Dendritic cell treated with granulocyte-macrophage colony-stimulating factor and Interleukin-4, amounts not matched to agents 40 ng/mL and 50 ng/mL, for 4 days (primary cell): ENCODE results near the gene DHX30.
A peak's percentile ranks its signal among the peaks of the same experiment; 100 is the strongest.
"Not testable (repeated sequence)": the region's sequence is repeated elsewhere in the genome, so short reads cannot be mapped to it uniquely, and the experiment has no call there.

Experiments used
- H3K27ac Mint-ChIP-seq: one replicate; pipeline ENCODE4 v1.8.0; 2022; ENCODE audit warnings: mild to moderate bottlenecking, mixed read lengths
- H3K27me3 Mint-ChIP-seq: one replicate; pipeline ENCODE4 v1.8.0; 2022; ENCODE audit warnings: mild to moderate bottlenecking, mixed read lengths
- H3K36me3 Mint-ChIP-seq: one replicate; pipeline ENCODE4 v1.8.0; 2022; ENCODE audit warnings: low read depth, mixed read lengths
- H3K4me1 Mint-ChIP-seq: one replicate; pipeline ENCODE4 v1.8.0; 2022; ENCODE audit warnings: low read depth, mixed read lengths
- H3K4me3 Mint-ChIP-seq: one replicate; pipeline ENCODE4 v1.8.0; 2022; ENCODE audit warnings: mild to moderate bottlenecking, moderate library complexity, mixed read lengths
- H3K9me3 Mint-ChIP-seq: one replicate; pipeline ENCODE4 v1.8.0; 2022; ENCODE audit warnings: mixed read lengths
- intact Hi-C: fragments of 100-400 bp; cut with micrococcal nuclease; formaldehyde crosslinking; loops from one replicate; pipeline ENCODE4 v1.15.0; 2022

Gene DHX30

GRCh38 chr3:47783673-47784072, 19.3 kb upstream of the DHX30 start:
- no peaks in the 10 kb centered on the region for H3K27me3 Mint-ChIP-seq
- intact Hi-C loops = loop anchor here (10.0 kb wide), 1 partner anchor 399 kb away; the partner anchor contains the start of gene PTPN23
- no peak overlapping the region for H3K27ac Mint-ChIP-seq
- H3K36me3 Mint-ChIP-seq = peaks cover 8% of the 10 kb centered on the region
- H3K4me1 Mint-ChIP-seq = peaks cover 10% of the 10 kb centered on the region
- H3K4me3 Mint-ChIP-seq = no peak overlapping the region
- H3K9me3 Mint-ChIP-seq = no peaks in the 10 kb centered on the region

- intact Hi-C loops = no loop called here
- H3K9me3 Mint-ChIP-seq = peaks cover 8% of the 10 kb centered on the region
- no peaks in the 10 kb centered on the region for H3K36me3 Mint-ChIP-seq
- no peaks in the 10 kb centered on the region for H3K27me3 Mint-ChIP-seq
- H3K4me1 Mint-ChIP-seq = peaks cover 5% of the 10 kb centered on the region
- H3K27ac Mint-ChIP-seq = no peak overlapping the region
- H3K4me3 Mint-ChIP-seq = no peak overlapping the region
Observed at GRCh38 chr3:47791193-47791855, 11.6 kb upstream of the DHX30 start.

- no peak overlapping the region for H3K4me3 Mint-ChIP-seq
- intact Hi-C loops = no loop called here
Observed at GRCh38 chr3:47792699-47793098, 10.2 kb upstream of the DHX30 start.

GRCh38 chr3:47794544-47794943, 8.4 kb upstream of the DHX30 start:
- H3K4me1 Mint-ChIP-seq = no peaks in the 10 kb centered on the region
- no peak overlapping the region for H3K27ac Mint-ChIP-seq
- intact Hi-C loops = no loop called here

More at GRCh38 chr3:47792699-47793098, 10.2 kb upstream of the DHX30 start:
- Mint-ChIP-seq H3K27me3 (no peaks in the 10 kb centered on the region), H3K36me3 (no peaks in the 10 kb centered on the region), H3K27ac (no peak overlapping the region), H3K9me3 (peaks cover 8% of the 10 kb centered on the region), H3K4me1 (peaks cover 5% of the 10 kb centered on the region)

GRCh38 chr3:47799733-47800132, 3.2 kb upstream of the DHX30 start:
- peaks cover 13% of the 10 kb centered on the region for H3K36me3 Mint-ChIP-seq
- no peaks in the 10 kb centered on the region for H3K9me3 Mint-ChIP-seq
- no peak overlapping the region for H3K27ac Mint-ChIP-seq
- H3K4me1 Mint-ChIP-seq = peaks cover 29% of the 10 kb centered on the region
- no peak overlapping the region for H3K4me3 Mint-ChIP-seq
- H3K27me3 Mint-ChIP-seq = no peaks in the 10 kb centered on the region
- intact Hi-C loops = loop anchor here (5.0 kb wide), 1 partner anchor 277 kb away; no protein-coding TSS in a partner anchor

More at GRCh38 chr3:47794544-47794943, 8.4 kb upstream of the DHX30 start:
- Mint-ChIP-seq H3K27me3 (no peaks in the 10 kb centered on the region), H3K36me3 (no peaks in the 10 kb centered on the region), H3K4me3 (no peak overlapping the region), H3K9me3 (peaks cover 8% of the 10 kb centered on the region)

- Mint-ChIP-seq H3K9me3 (no peaks in the 10 kb centered on the region), H3K27ac (peak overlapping the region; percentile 76), H3K36me3 (peaks cover 38% of the 10 kb centered on the region), H3K4me3 (peak overlapping the region; percentile 92), H3K4me1 (peaks cover 29% of the 10 kb centered on the region), H3K27me3 (no peaks in the 10 kb centered on the region)
- intact Hi-C loops = loop anchor here (5.0 kb wide), 1 partner anchor 281 kb away; no protein-coding TSS in a partner anchor
Observed at GRCh38 chr3:47803480-47804025, 615 bp downstream of the DHX30 start.

- Mint-ChIP-seq H3K4me1 (peaks cover 29% of the 10 kb centered on the region), H3K36me3 (peaks cover 48% of the 10 kb centered on the region), H3K9me3 (no peaks in the 10 kb centered on the region), H3K27me3 (no peaks in the 10 kb centered on the region), H3K4me3 (no peak overlapping the region), H3K27ac (no peak overlapping the region)
- intact Hi-C loops = loop anchor here (5.0 kb wide), 1 partner anchor 282 kb away; no protein-coding TSS in a partner anchor
Observed at GRCh38 chr3:47804577-47804976, 1.6 kb downstream of the DHX30 start.

- Mint-ChIP-seq H3K27ac (no peak overlapping the region), H3K27me3 (no peaks in the 10 kb centered on the region), H3K36me3 (peaks cover 56% of the 10 kb centered on the region), H3K9me3 (no peaks in the 10 kb centered on the region), H3K4me3 (no peak overlapping the region), H3K4me1 (peaks cover 5% of the 10 kb centered on the region)
- intact Hi-C loops = no loop called here
Observed at GRCh38 chr3:47813551-47814177, 10.7 kb downstream of the DHX30 start.

GRCh38 chr3:47817609-47818008, 14.7 kb downstream of the DHX30 start:
- no peaks in the 10 kb centered on the region for H3K27me3 Mint-ChIP-seq
- H3K4me3 Mint-ChIP-seq = no peak overlapping the region
- intact Hi-C loops = no loop called here
- peaks cover 50% of the 10 kb centered on the region for H3K36me3 Mint-ChIP-seq
- no peak overlapping the region for H3K27ac Mint-ChIP-seq
- no peaks in the 10 kb centered on the region for H3K9me3 Mint-ChIP-seq
- peaks cover 5% of the 10 kb centered on the region for H3K4me1 Mint-ChIP-seq

- Mint-ChIP-seq H3K4me3 (peak overlapping the region; percentile 86), H3K4me1 (peaks cover 31% of the 10 kb centered on the region), H3K27ac (peak overlapping the region; percentile 86), H3K36me3 (peaks cover 61% of the 10 kb centered on the region), H3K9me3 (no peaks in the 10 kb centered on the region), H3K27me3 (no peaks in the 10 kb centered on the region)
- intact Hi-C loops = loop anchor here (2.0 kb wide), 1 partner anchor 166 kb away; no protein-coding TSS in a partner anchor
Observed at GRCh38 chr3:47824541-47825473, 21.9 kb downstream of the DHX30 start.

GRCh38 chr3:47825590-47825989, 22.7 kb downstream of the DHX30 start:
- Mint-ChIP-seq H3K27me3 (no peaks in the 10 kb centered on the region), H3K27ac (peak overlapping the region; percentile 86), H3K36me3 (peaks cover 61% of the 10 kb centered on the region), H3K9me3 (no peaks in the 10 kb centered on the region), H3K4me3 (peak overlapping the region; percentile 86), H3K4me1 (peaks cover 31% of the 10 kb centered on the region)
- intact Hi-C loops = loop anchor here (2.0 kb wide), 1 partner anchor 165 kb away; no protein-coding TSS in a partner anchor

GRCh38 chr3:47829482-47829881, 26.5 kb downstream of the DHX30 start:
- H3K9me3 Mint-ChIP-seq, H3K4me3 Mint-ChIP-seq, H3K27me3 Mint-ChIP-seq, H3K27ac Mint-ChIP-seq, intact Hi-C loops: not testable (repeated sequence)
- Mint-ChIP-seq H3K4me1 (peaks cover 29% of the 10 kb centered on the region), H3K36me3 (peaks cover 88% of the 10 kb centered on the region)

GRCh38 chr3:47836986-47837385, 34.0 kb downstream of the DHX30 start:
- H3K9me3 Mint-ChIP-seq = no peaks in the 10 kb centered on the region
- H3K27me3 Mint-ChIP-seq = no peaks in the 10 kb centered on the region
- intact Hi-C loops = loop anchor here (10.0 kb wide), 1 partner anchor 318 kb away; no protein-coding TSS in a partner anchor
- H3K36me3 Mint-ChIP-seq = peaks cover 96% of the 10 kb centered on the region
- no peak overlapping the region for H3K27ac Mint-ChIP-seq
- no peaks in the 10 kb centered on the region for H3K4me1 Mint-ChIP-seq
- H3K4me3 Mint-ChIP-seq = no peak overlapping the region
